ENCODE results near the gene BEAN1.

GRCh38 chr16:66418165-66418962 is 8.7 kb upstream of the BEAN1 start:
- no peak for TF ChIP-seq RREB1 (CRISPR knock-in tag; IDR thresholded peaks at IDR 0.05)
- no peak for TF ChIP-seq ZNF311 (CRISPR knock-in tag; IDR thresholded peaks at IDR 0.05)
- no peak for TF ChIP-seq SIRT6 (IDR thresholded peaks at IDR 0.05; ENCODE audit: low read depth, low read length)
- TF ChIP-seq MAFK (IDR thresholded peaks at IDR 0.05; ENCODE audit: low read length) = no peak
- TF ChIP-seq DNMT1 (IDR thresholded peaks at IDR 0.05) = no peak
- TF ChIP-seq MYNN (IDR thresholded peaks at IDR 0.05) = no peak
- TF ChIP-seq MYNN (CRISPR knock-in tag; IDR thresholded peaks at IDR 0.05) = no peak
- no peak for TF ChIP-seq ZC3H4 (CRISPR knock-in tag; IDR thresholded peaks at IDR 0.05; ENCODE audit: borderline replicate concordance)
- no peak for TF ChIP-seq SREBF2 (CRISPR knock-in tag; IDR thresholded peaks at IDR 0.05)
- TF ChIP-seq RBM17 (IDR thresholded peaks at IDR 0.05; ENCODE audit: borderline replicate concordance, low read depth, low read length) = no peak
- no peak for TF ChIP-seq BCLAF1 (IDR thresholded peaks at IDR 0.05; ENCODE audit: borderline replicate concordance in 1 of 2, control insufficient read depth in 1 of 2, low read depth in 2 of 2, low read length in 1 of 2)
- TF ChIP-seq ZBTB7A (IDR thresholded peaks at IDR 0.05; ENCODE audit: borderline replicate concordance, control insufficient read depth, low read depth, low read length) = no peak
- no peak for TF ChIP-seq BRCA1 (IDR thresholded peaks at IDR 0.05)
- TF ChIP-seq BRCA1 (CRISPR knock-in tag; IDR thresholded peaks at IDR 0.05) = no peak
- no peak for TF ChIP-seq USF2 (CRISPR knock-in tag; IDR thresholded peaks at IDR 0.05)

All from K562 (cell line).